HG02642 (cell line): ENCODE data around the gene RNF144B.
"Not testable (repeated sequence)": the region's sequence is repeated elsewhere in the genome, so short reads cannot be mapped to it uniquely, and the experiment has no call there.

Experiments
- ATAC-seq: cut with Tn5 transposase; IDR thresholded peaks from one replicate; pipeline ENCODE4 v1.9.1; 2021; ENCODE audit warnings: mild to moderate bottlenecking; ENCODE audit not compliant: unreplicated experiment, poor library complexity

RNF144B gene

GRCh38 chr6:18432619-18433018, 45.5 kb downstream of the RNF144B start:
- no peak for ATAC-seq

- ATAC-seq = no peak
Measured at GRCh38 chr6:18433059-18433458, 45.9 kb downstream of the RNF144B start.

DNA sequence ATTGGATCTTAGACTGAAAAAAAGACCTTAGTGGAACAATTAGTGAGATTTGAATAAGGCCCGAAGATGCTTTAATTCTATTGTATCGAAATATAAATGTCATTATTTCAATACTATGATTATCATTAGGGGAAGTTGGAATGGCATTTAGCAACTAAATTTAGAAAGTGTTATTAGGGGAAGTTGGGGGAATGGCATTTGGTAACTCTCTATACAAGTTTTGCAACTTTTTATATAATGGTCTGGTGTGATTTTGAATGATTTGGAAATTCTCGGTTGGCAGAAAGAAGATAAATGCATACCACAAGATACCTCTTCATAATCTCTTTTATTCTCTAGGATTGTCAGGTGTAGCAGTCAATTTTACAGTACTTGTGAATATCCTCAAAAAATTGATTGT, 49.2 kb downstream of the RNF144B start:
- no peak for ATAC-seq

DNA sequence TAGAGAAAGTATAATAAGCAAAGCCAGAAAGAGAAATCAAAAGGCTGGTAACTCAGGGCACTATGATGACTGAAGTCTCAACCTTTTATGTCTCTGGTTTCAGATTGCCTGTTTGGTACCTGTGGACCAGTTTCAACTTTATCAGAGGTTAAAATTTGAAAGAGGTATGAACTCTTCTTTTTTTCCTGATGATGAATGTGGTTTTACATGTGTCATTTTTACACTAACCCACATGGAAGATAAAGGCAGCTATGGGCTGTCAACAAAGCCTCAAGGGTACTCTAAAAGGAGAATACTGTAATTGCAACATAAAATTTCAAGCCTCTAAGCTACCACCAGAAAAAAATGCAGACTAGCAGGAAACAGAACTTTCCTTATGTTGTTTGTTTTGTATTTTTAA, 52.4 kb downstream of the RNF144B start:
- ATAC-seq = no peak

GRCh38 chr6:18441251-18441979, 54.3 kb downstream of the RNF144B start:
- no peak for ATAC-seq

GRCh38 chr6:18444111-18444510, 57.0 kb downstream of the RNF144B start:
- no peak for ATAC-seq

DNA sequence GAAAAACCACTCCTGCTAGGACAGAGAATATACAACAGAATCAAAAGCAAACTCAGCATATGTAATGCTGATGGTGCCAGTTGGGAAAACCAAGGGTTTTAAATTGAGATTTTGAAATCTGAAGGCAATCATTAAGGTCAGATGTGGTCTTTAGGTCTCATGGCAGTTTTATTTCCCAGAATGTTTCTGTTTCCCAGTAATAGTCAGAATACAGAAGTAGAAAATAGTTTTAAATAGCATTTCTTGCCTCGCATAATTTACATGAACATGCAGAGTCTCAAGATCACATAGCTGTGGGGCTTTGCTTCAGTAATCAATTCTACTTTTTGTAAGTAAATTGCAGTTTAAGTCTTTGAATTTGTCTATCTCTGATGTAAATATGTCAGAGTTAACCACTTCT, 58.1 kb downstream of the RNF144B start:
- no peak for ATAC-seq

- ATAC-seq = no peak
Measured at GRCh38 chr6:18446771-18447170, 59.6 kb downstream of the RNF144B start.

GRCh38 chr6:18447552-18447951, 60.4 kb downstream of the RNF144B start:
- ATAC-seq = no peak

GRCh38 chr6:18451756-18452155, 64.6 kb downstream of the RNF144B start:
- no peak for ATAC-seq

DNA sequence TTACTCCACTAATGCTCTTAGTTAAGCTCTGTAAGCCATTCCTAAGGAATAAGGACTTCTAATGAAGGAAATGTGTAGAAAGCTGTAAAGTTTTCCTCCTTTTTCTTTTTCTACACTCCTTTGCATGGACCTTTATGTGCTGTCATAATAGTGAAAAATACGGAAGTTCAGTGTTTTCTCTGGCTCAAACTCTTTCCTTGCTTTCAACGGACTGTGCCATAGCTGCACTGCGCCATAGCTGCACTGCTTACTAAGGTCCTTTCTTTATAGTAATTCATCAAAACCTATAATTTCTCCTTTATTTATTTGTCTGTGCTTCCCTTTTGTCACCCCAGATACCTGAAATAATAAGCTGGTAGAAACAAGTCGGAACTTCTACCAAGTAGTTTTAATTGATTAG, 67.3 kb downstream of the RNF144B start:
- ATAC-seq = no peak

- ATAC-seq = no peak
Measured at GRCh38 chr6:18457065-18457737, 70.1 kb downstream of the RNF144B start.

GRCh38 chr6:18458086-18458485, 70.9 kb downstream of the RNF144B start:
- not testable (repeated sequence) for ATAC-seq

- ATAC-seq = no peak
Measured at GRCh38 chr6:18463429-18463828, 76.3 kb downstream of the RNF144B start.

GRCh38 chr6:18464176-18464575, 77.0 kb downstream of the RNF144B start:
- ATAC-seq = no peak

GRCh38 chr6:18465410-18466154, 78.4 kb downstream of the RNF144B start:
- ATAC-seq = no peak

- no peak for ATAC-seq
Measured at GRCh38 chr6:18467741-18468502, 80.8 kb downstream of the RNF144B start.

GRCh38 chr6:18468503-18468843, 81.3 kb downstream of the RNF144B start:
- no peak for ATAC-seq

GRCh38 chr6:18469536-18469935, 82.4 kb downstream of the RNF144B start:
- no peak for ATAC-seq

GRCh38 chr6:18471232-18471964, 84.2 kb downstream of the RNF144B start:
- ATAC-seq = no peak
